NK-92 (cell line): ENCODE data around the gene TOR4A.

ENCODE experiments used
- DNase-seq: peaks from one replicate; lab custom pipeline; 2025; ENCODE audit not compliant: unreplicated experiment; lab: John Stamatoyannopoulos, UW

TOR4A gene

GRCh38 chr9:137293482-137294090 lies 16.1 kb downstream of the TOR4A start:
- DNase-seq = no peak

- no peak for DNase-seq
Measured at GRCh38 chr9:137294091-137294680, 16.7 kb downstream of the TOR4A start.

GRCh38 chr9:137294681-137295237 lies 17.2 kb downstream of the TOR4A start:
- no peak for DNase-seq

- no peak for DNase-seq
Measured at GRCh38 chr9:137295238-137295811, 17.8 kb downstream of the TOR4A start.

- DNase-seq = no peak
Measured at GRCh38 chr9:137295849-137296669, 18.5 kb downstream of the TOR4A start.

GRCh38 chr9:137296670-137297664 lies 19.4 kb downstream of the TOR4A start:
- DNase-seq = no peak

GRCh38 chr9:137297966-137298365 lies 20.4 kb downstream of the TOR4A start:
- DNase-seq = no peak

- DNase-seq = no peak
Measured at GRCh38 chr9:137298401-137299202, 21.1 kb downstream of the TOR4A start.

- no peak for DNase-seq
Measured at GRCh38 chr9:137299203-137299565, 21.7 kb downstream of the TOR4A start.

GRCh38 chr9:137299938-137300337 lies 22.4 kb downstream of the TOR4A start:
- DNase-seq = no peak

- DNase-seq = no peak
Measured at GRCh38 chr9:137300567-137301080, 23.1 kb downstream of the TOR4A start.

GRCh38 chr9:137301081-137301947 lies 23.8 kb downstream of the TOR4A start:
- DNase-seq = no peak

GRCh38 chr9:137302118-137302448 lies 24.6 kb downstream of the TOR4A start, which contains the start of gene NRARP:
Gene NRARP (minus strand): TSS chr9:137302271. CDS start chr9:137301928, 343 bp downstream.
- DNase-seq = peak; percentile 45

GRCh38 chr9:137302449-137303150 lies 25.1 kb downstream of the TOR4A start:
- DNase-seq = no peak

- no peak for DNase-seq
Measured at GRCh38 chr9:137303151-137303892, 25.8 kb downstream of the TOR4A start.

GRCh38 chr9:137303893-137304382 lies 26.4 kb downstream of the TOR4A start:
- no peak for DNase-seq
